Measurements from ENCODE around the gene CHD6. TPM values are rescaled to one million over a fixed set of nuclear protein-coding genes. Genes with fewer than 3 reads are reported as not detected.

CHD6 gene
- total and polyA plus RNA-seq, 8 donors, result 27.7 to 68.6 (median 52.4) TPM

DNA sequence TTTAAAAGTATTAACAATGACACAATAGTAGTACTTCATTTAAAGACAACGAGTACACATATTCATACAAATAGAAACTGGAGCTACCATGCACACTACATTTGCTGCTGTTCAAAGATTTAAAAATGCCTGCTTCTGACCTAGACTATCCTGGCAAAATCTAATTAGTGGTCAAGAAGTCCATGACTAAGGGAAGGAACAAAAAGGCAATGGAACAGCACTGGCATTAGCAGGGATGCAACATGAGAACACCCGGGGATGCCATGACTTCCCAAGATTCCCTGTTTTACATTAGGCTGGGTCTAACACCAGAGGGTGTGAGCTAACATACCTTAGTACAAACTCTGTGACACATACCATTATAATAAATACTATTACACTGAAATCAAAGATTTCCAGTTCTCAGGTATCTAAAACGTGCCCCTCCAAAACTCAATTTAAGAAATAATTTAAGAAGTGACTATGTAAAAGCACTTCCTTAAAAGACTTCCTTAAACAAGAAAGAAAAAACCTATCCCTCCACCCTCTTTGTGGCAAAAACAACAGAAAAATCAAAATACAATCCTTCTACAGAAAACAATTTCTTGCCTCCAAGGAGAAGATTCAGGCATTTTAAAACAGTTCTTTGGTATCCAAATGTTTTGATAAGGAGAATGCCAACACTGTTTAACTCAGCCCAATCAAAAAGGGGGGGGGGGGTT lies 25.5 kb downstream of the CHD6 start:
- Histone ChIP-seq H3K9me3 (peaks cover 3 to 51% of the 10 kb centered on the region in 2 donors), H3K4me3 (no peak overlapping the region), H3K36me3 (peaks cover 0 to 8% of the 10 kb centered on the region in 2 donors), H3K27me3 (no peaks in the 10 kb centered on the region), H3K4me1 (peaks cover 0 to 5% of the 10 kb centered on the region in 2 donors), H3K27ac (no peak overlapping the region)
- DNase-seq (no peak), ATAC-seq (no peak)
- TF ChIP-seq, protein P1, sequence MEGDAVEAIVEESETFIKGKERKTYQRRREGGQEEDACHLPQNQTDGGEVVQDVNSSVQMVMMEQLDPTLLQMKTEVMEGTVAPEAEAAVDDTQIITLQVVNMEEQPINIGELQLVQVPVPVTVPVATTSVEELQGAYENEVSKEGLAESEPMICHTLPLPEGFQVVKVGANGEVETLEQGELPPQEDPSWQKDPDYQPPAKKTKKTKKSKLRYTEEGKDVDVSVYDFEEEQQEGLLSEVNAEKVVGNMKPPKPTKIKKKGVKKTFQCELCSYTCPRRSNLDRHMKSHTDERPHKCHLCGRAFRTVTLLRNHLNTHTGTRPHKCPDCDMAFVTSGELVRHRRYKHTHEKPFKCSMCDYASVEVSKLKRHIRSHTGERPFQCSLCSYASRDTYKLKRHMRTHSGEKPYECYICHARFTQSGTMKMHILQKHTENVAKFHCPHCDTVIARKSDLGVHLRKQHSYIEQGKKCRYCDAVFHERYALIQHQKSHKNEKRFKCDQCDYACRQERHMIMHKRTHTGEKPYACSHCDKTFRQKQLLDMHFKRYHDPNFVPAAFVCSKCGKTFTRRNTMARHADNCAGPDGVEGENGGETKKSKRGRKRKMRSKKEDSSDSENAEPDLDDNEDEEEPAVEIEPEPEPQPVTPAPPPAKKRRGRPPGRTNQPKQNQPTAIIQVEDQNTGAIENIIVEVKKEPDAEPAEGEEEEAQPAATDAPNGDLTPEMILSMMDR (IDR thresholded peaks at IDR 0.05), result no peak
- intact Hi-C loops (cut with DNase I), result no loop called here

DNA sequence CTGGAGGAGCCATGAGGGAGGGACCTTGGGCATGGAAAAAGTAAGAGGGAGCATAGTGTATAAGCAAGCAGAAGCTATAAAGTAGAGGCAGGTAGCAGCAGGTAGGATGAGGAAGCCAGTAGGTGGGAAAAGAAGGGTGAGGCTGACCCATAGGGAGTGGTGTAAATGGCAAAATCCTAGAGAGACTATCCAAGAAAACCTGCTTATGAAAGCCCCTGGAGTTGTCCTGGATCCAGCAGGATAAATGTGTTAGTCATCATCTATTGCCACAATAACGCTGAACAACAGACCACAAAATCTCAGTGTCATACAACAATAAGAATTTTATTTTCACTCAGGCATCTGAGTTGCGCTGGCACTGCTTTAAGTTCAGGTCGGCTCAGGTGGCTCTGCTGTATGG lies 30.2 kb downstream of the CHD6 start:
- Histone ChIP-seq H3K9me3 (peaks cover 0 to 47% of the 10 kb centered on the region in 2 donors), H3K36me3 (peaks cover 0 to 8% of the 10 kb centered on the region in 2 donors), H3K4me1 (peaks cover 0 to 5% of the 10 kb centered on the region in 2 donors), H3K4me3 (no peak overlapping the region), H3K27ac (no peak overlapping the region), H3K27me3 (no peaks in the 10 kb centered on the region)
- no peak for ATAC-seq
- TF ChIP-seq, protein P1 (IDR thresholded peaks at IDR 0.05), result no peak
- intact Hi-C loops (cut with DNase I), result no loop called here
- no peak for DNase-seq

DNA sequence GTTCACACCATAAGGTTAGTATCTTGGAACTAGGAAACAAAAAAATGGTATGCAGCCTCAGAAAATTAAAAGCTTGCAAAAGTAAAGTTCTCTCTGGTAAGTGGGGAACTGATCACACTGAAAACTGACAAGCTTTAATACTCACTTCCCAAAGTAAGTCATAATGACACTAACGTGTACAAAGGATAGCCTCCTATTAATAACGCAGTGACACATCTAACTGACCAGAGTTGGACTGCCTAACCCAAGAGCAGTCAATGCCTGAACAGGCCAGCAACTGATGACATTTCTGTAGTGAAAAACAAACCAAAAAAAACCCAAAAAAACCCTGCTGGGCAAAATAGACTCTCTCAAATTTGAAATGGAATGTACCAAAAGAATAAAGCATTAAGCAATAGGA lies 30.7 kb downstream of the CHD6 start:
- H3K36me3 ChIP-seq, result peaks cover 0 to 8% of the 10 kb centered on the region in 2 donors
- H3K4me1 ChIP-seq, result peaks cover 0 to 2% of the 10 kb centered on the region in 2 donors
- H3K27ac ChIP-seq, result no peak overlapping the region
- H3K9me3 ChIP-seq, result peaks cover 0 to 47% of the 10 kb centered on the region in 2 donors
- DNase-seq, result no peak
- H3K27me3 ChIP-seq, result no peaks in the 10 kb centered on the region
- H3K4me3 ChIP-seq, result no peak overlapping the region
- ATAC-seq, result no peak
- intact Hi-C loops (cut with DNase I), result no loop called here
- TF ChIP-seq, protein P1 (IDR thresholded peaks at IDR 0.05), result no peak

DNA sequence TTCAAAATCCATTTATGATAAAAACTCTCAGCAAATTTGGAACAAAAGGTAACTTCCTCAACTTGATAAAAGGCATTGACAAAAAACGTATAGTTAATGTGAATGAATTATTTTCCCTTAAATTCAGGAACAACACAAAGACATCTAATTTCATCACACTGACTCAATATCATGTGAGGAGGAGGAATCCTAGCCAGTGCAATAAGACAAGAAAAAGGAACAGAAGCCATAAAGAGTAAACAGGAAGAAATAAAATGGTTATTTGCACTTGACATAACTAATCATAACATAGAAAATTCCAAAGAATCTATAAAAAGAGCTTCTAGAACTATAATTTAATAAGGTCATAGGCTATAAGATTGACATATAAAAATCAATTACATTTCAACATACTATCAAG lies 31.4 kb downstream of the CHD6 start:
- Histone ChIP-seq H3K4me3 (no peak overlapping the region), H3K9me3 (peaks cover 0 to 47% of the 10 kb centered on the region in 2 donors), H3K27me3 (no peaks in the 10 kb centered on the region), H3K27ac (no peak overlapping the region), H3K36me3 (peaks cover 0 to 8% of the 10 kb centered on the region in 2 donors), H3K4me1 (no peaks in the 10 kb centered on the region)
- ATAC-seq (no peak), DNase-seq (no peak)
- TF ChIP-seq, protein P1 (IDR thresholded peaks at IDR 0.05), result no peak
- intact Hi-C loops (cut with DNase I), result no loop called here

DNA sequence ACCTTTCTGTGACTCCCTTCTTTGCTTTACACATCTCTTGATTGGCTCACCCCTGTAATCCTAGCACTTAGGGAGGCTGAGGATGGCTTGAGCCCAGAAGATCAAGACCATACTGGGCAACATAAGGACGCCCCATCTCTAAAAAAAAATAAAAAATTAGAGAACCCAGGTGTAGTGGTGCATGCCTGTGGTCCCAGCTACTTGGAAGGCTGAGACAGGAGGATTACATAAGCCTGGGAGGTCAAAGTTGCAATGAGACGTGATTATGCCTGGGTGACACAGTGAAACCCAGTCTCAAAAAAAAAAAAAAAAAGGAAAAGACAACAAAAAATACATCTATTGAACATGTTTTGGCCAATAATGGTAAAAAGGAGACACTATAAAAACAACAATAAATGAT lies 37.8 kb downstream of the CHD6 start:
- TF ChIP-seq, protein P1 (IDR thresholded peaks at IDR 0.05), result no peak
- intact Hi-C loops (cut with DNase I), result no loop called here
- no peak overlapping the region for H3K27ac ChIP-seq

More for the DNA sequence above, 37.8 kb downstream of the CHD6 start:
- no peak for ATAC-seq
- no peaks in the 10 kb centered on the region for H3K27me3 ChIP-seq
- H3K36me3 ChIP-seq, result no peaks in the 10 kb centered on the region
- no peak for DNase-seq
- no peak overlapping the region for H3K4me3 ChIP-seq
- peaks cover 0 to 3% of the 10 kb centered on the region in 2 donors for H3K4me1 ChIP-seq
- peaks cover 0 to 8% of the 10 kb centered on the region in 2 donors for H3K9me3 ChIP-seq
